ENCODE results near the gene HS3ST6. TPM values are rescaled to one million over a fixed set of nuclear protein-coding genes. Genes with fewer than 3 reads are reported as not detected.

HS3ST6 gene
- total and polyA plus RNA-seq, 2 of the 13 experiments (the other 11 are each of a cell fraction or from before 2014, with no cell fraction given), result not detected

DNA sequence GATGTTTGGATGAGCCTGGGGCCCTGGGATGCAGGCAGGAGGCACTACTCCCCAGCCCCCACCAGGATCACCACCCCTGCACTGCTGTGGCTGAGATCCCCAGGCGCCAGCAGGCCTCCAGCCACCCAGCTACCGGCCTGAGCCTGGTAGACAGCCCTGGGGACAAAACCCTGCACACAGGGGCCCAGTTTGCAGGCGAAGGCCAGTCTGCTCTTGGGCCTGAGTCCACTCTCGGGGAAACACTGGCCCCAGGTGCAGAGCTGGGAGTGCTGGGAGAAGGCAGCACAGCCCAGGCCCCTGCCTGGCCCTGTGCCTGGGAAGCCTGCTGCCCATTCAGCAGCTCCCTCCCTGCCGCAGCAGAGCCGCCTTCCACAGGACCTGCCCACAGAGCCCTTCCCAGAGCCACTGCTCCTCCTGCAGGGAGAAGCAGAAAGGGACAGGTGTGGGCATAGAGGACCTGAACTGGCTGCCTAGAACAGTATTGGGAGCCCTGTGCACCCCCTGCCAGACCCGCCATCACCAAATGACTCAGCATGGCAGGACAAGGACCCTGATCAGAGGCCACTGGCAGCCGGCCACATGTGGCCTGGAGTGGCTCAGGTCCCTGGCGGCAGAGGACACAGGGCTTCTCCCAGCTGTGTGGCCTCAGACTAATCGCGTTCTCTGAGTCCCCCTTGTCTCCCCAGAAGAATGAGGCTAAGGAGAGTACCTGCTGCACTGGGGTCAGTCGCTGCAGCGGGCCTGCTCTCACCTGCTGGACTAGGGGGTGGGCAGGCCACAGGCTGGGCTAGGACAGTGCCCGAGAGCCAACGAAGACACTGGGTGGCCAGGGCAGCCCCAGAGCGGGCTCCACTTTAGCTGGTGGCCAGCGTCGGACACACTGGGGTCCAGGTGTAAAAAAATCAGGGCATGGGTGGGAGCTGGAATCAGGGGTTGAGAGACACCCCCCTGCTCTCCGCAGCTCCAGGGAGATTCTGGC is 14.1 kb upstream of the HS3ST6 start (continued):
- TF ChIP-seq GZF1 (CRISPR knock-in tag; IDR thresholded peaks at IDR 0.05) (no peak), CBFB (CRISPR knock-in tag; IDR thresholded peaks at IDR 0.05) (no peak), ZNF75D (CRISPR knock-in tag; IDR thresholded peaks at IDR 0.05; ENCODE audit: borderline replicate concordance) (no peak), GABPB1 (CRISPR knock-in tag; IDR thresholded peaks at IDR 0.05) (no peak; the same call in 1 of the 2 replicates), TSC22D2 (CRISPR knock-in tag; IDR thresholded peaks at IDR 0.05; ENCODE audit: borderline replicate concordance) (no peak), NFIB (CRISPR knock-in tag; IDR thresholded peaks at IDR 0.05; ENCODE audit: borderline replicate concordance) (no peak), HES4 (CRISPR knock-in tag; IDR thresholded peaks at IDR 0.05; ENCODE audit: borderline replicate concordance) (no peak; the same call in 1 of the 2 replicates), NFKB2 (CRISPR knock-in tag; IDR thresholded peaks at IDR 0.05; ENCODE audit: borderline replicate concordance) (no peak), JARID2 (CRISPR knock-in tag; IDR thresholded peaks at IDR 0.05; ENCODE audit: insufficient replicate concordance) (no peak), ATF1 (CRISPR knock-in tag; IDR thresholded peaks at IDR 0.05) (no peak), HIVEP1 (CRISPR knock-in tag; IDR thresholded peaks at IDR 0.05) (no peak), TBL1XR1 (IDR thresholded peaks at IDR 0.05; ENCODE audit: borderline replicate concordance, low read length, partially characterized antibody) (no peak), ZNF451 (CRISPR knock-in tag; IDR thresholded peaks at IDR 0.05) (no peak)
- TF ChIP-seq, protein P1, sequence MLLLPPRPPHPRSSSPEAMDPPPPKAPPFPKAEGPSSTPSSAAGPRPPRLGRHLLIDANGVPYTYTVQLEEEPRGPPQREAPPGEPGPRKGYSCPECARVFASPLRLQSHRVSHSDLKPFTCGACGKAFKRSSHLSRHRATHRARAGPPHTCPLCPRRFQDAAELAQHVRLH (CRISPR knock-in tag; IDR thresholded peaks at IDR 0.05; ENCODE audit: borderline replicate concordance, low read depth), result no peak
- TF ChIP-seq, protein P2, sequence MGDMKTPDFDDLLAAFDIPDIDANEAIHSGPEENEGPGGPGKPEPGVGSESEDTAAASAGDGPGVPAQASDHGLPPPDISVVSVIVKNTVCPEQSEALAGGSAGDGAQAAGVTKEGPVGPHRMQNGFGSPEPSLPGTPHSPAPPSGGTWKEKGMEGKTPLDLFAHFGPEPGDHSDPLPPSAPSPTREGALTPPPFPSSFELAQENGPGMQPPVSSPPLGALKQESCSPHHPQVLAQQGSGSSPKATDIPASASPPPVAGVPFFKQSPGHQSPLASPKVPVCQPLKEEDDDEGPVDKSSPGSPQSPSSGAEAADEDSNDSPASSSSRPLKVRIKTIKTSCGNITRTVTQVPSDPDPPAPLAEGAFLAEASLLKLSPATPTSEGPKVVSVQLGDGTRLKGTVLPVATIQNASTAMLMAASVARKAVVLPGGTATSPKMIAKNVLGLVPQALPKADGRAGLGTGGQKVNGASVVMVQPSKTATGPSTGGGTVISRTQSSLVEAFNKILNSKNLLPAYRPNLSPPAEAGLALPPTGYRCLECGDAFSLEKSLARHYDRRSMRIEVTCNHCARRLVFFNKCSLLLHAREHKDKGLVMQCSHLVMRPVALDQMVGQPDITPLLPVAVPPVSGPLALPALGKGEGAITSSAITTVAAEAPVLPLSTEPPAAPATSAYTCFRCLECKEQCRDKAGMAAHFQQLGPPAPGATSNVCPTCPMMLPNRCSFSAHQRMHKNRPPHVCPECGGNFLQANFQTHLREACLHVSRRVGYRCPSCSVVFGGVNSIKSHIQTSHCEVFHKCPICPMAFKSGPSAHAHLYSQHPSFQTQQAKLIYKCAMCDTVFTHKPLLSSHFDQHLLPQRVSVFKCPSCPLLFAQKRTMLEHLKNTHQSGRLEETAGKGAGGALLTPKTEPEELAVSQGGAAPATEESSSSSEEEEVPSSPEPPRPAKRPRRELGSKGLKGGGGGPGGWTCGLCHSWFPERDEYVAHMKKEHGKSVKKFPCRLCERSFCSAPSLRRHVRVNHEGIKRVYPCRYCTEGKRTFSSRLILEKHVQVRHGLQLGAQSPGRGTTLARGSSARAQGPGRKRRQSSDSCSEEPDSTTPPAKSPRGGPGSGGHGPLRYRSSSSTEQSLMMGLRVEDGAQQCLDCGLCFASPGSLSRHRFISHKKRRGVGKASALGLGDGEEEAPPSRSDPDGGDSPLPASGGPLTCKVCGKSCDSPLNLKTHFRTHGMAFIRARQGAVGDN (CRISPR knock-in tag; IDR thresholded peaks at IDR 0.05), result peak; percentile 72
- TF ChIP-seq, protein P3, sequence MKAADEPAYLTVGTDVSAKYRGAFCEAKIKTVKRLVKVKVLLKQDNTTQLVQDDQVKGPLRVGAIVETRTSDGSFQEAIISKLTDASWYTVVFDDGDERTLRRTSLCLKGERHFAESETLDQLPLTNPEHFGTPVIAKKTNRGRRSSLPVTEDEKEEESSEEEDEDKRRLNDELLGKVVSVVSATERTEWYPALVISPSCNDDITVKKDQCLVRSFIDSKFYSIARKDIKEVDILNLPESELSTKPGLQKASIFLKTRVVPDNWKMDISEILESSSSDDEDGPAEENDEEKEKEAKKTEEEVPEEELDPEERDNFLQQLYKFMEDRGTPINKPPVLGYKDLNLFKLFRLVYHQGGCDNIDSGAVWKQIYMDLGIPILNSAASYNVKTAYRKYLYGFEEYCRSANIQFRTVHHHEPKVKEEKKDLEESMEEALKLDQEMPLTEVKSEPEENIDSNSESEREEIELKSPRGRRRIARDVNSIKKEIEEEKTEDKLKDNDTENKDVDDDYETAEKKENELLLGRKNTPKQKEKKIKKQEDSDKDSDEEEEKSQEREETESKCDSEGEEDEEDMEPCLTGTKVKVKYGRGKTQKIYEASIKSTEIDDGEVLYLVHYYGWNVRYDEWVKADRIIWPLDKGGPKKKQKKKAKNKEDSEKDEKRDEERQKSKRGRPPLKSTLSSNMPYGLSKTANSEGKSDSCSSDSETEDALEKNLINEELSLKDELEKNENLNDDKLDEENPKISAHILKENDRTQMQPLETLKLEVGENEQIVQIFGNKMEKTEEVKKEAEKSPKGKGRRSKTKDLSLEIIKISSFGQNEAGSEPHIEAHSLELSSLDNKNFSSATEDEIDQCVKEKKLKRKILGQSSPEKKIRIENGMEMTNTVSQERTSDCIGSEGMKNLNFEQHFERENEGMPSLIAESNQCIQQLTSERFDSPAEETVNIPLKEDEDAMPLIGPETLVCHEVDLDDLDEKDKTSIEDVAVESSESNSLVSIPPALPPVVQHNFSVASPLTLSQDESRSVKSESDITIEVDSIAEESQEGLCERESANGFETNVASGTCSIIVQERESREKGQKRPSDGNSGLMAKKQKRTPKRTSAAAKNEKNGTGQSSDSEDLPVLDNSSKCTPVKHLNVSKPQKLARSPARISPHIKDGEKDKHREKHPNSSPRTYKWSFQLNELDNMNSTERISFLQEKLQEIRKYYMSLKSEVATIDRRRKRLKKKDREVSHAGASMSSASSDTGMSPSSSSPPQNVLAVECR (CRISPR knock-in tag; IDR thresholded peaks at IDR 0.05; ENCODE audit: borderline replicate concordance), result peak; percentile 41; the same call in 1 of the 2 replicates
- TF ChIP-seq, protein P4, sequence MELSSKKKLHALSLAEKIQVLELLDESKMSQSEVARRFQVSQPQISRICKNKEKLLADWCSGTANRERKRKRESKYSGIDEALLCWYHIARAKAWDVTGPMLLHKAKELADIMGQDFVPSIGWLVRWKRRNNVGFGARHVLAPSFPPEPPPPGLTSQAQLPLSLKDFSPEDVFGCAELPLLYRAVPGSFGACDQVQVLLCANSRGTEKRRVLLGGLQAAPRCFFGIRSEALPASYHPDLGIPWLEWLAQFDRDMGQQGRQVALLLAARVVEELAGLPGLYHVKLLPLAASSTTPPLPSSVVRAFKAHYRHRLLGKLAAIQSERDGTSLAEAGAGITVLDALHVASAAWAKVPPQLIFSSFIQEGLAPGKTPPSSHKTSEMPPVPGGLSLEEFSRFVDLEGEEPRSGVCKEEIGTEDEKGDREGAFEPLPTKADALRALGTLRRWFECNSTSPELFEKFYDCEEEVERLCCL (CRISPR knock-in tag; IDR thresholded peaks at IDR 0.05; ENCODE audit: borderline replicate concordance), result no peak
